ENCODE measurements around the gene CDS1. TPM values are rescaled to one million over a fixed set of nuclear protein-coding genes. Genes with fewer than 3 reads are reported as not detected.

The CDS1 gene
- total and polyA plus RNA-seq, 2 experiments from 2014 or later = 10.0 to 22.6 TPM

DNA sequence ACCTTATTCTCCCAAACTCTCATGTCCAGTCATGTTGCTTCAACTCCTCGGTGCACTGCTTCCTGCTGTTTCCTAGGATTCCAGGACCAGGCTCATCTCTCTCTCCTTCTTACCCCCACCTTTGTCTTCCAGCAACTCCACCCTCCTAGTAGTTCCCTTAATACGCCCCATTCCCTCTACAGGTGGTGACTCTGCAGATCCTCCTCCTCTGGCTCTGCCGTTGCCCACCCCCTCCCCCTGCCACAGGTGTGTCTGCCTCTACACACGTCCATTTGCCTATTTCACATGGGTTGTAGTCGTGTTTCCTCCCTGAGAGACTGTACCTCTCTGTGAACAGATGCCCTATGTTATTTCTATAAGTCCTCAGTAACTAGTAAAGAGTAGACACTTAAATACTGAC, 32.4 kb downstream of the CDS1 start (continued):
- TF ChIP-seq, protein P1, sequence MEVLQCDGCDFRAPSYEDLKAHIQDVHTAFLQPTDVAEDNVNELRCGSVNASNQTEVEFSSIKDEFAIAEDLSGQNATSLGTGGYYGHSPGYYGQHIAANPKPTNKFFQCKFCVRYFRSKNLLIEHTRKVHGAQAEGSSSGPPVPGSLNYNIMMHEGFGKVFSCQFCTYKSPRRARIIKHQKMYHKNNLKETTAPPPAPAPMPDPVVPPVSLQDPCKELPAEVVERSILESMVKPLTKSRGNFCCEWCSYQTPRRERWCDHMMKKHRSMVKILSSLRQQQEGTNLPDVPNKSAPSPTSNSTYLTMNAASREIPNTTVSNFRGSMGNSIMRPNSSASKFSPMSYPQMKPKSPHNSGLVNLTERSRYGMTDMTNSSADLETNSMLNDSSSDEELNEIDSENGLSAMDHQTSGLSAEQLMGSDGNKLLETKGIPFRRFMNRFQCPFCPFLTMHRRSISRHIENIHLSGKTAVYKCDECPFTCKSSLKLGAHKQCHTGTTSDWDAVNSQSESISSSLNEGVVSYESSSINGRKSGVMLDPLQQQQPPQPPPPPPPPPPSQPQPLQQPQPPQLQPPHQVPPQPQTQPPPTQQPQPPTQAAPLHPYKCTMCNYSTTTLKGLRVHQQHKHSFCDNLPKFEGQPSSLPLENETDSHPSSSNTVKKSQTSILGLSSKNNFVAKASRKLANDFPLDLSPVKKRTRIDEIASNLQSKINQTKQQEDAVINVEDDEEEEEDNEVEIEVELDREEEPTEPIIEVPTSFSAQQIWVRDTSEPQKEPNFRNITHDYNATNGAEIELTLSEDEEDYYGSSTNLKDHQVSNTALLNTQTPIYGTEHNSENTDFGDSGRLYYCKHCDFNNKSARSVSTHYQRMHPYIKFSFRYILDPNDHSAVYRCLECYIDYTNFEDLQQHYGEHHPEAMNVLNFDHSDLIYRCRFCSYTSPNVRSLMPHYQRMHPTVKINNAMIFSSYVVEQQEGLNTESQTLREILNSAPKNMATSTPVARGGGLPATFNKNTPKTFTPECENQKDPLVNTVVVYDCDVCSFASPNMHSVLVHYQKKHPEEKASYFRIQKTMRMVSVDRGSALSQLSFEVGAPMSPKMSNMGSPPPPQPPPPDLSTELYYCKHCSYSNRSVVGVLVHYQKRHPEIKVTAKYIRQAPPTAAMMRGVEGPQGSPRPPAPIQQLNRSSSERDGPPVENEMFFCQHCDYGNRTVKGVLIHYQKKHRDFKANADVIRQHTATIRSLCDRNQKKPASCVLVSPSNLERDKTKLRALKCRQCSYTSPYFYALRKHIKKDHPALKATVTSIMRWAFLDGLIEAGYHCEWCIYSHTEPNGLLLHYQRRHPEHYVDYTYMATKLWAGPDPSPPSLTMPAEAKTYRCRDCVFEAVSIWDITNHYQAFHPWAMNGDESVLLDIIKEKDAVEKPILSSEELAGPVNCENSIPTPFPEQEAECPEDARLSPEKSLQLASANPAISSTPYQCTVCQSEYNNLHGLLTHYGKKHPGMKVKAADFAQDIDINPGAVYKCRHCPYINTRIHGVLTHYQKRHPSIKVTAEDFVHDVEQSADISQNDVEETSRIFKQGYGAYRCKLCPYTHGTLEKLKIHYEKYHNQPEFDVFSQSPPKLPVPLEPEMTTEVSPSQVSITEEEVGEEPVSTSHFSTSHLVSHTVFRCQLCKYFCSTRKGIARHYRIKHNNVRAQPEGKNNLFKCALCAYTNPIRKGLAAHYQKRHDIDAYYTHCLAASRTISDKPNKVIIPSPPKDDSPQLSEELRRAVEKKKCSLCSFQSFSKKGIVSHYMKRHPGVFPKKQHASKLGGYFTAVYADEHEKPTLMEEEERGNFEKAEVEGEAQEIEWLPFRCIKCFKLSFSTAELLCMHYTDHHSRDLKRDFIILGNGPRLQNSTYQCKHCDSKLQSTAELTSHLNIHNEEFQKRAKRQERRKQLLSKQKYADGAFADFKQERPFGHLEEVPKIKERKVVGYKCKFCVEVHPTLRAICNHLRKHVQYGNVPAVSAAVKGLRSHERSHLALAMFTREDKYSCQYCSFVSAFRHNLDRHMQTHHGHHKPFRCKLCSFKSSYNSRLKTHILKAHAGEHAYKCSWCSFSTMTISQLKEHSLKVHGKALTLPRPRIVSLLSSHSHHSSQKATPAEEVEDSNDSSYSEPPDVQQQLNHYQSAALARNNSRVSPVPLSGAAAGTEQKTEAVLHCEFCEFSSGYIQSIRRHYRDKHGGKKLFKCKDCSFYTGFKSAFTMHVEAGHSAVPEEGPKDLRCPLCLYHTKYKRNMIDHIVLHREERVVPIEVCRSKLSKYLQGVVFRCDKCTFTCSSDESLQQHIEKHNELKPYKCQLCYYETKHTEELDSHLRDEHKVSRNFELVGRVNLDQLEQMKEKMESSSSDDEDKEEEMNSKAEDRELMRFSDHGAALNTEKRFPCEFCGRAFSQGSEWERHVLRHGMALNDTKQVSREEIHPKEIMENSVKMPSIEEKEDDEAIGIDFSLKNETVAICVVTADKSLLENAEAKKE (CRISPR knock-in tag; IDR thresholded peaks at IDR 0.05) = no peak
- no peak for TF ChIP-seq ZNF331 (CRISPR knock-in tag; IDR thresholded peaks at IDR 0.05; ENCODE audit: low read depth)
- no peak for TF ChIP-seq EZH2 (IDR thresholded peaks at IDR 0.05; ENCODE audit: low read depth, unreplicated experiment)
- no peak for TF ChIP-seq ZNF114 (CRISPR knock-in tag; IDR thresholded peaks at IDR 0.05)
- TF ChIP-seq JUNB (IDR thresholded peaks at IDR 0.05; ENCODE audit: unreplicated experiment) = no peak
- no peak for TF ChIP-seq POLR2AphosphoS5 (IDR thresholded peaks at IDR 0.05; ENCODE audit: low read depth)

DNA sequence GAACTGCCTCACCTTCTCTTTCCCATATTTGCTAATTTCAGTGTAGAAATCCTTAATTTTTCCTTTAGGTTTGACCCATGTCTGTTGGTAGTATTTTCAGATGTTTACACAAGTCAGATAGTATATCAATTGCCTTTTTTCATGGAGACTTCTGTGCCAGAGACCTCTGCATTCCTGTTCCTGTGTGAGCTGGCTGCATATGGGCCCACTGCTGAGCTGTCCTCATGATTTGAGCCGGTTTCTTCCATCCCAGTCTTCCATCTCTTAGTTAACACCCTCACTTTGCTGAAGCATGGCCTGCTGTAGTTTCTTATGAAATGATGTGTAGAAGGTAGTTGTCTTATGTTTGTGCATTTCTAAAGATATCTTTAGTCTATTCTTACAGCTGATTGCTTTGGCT, 40.0 kb downstream of the CDS1 start:
- no peaks in the 10 kb centered on the region for H4K20me1 ChIP-seq (replicated peaks; ENCODE audit: insufficient read depth)
- H3K4me3 ChIP-seq = no peak overlapping the region
- ATAC-seq (peak; percentile 84), DNase-seq (ENCODE audit: low spot score) (peak; percentile 28)
- Mint-ChIP-seq H3K4me3 (no peak overlapping the region), H3K4me1 (peaks cover 12% of the 10 kb centered on the region), H3K36me3 (ENCODE audit: low read depth) (peaks cover 32% of the 10 kb centered on the region; the same call in 2 of the 3 replicates), H3K9me3 (no peaks in the 10 kb centered on the region), H3K27me3 (ENCODE audit: insufficient read depth, low read depth, poor library complexity) (no peaks in the 10 kb centered on the region), H3K27ac (peak overlapping the region; percentile 57)
- no peak overlapping the region for H3K4me2 ChIP-seq
- no peaks in the 10 kb centered on the region for H3K36me3 ChIP-seq (ENCODE audit: insufficient read depth)
- no peaks in the 10 kb centered on the region for H3K27me3 ChIP-seq (ENCODE audit: insufficient read depth)
- H3K4me1 ChIP-seq (ENCODE audit: insufficient read depth) = no peaks in the 10 kb centered on the region; the same call in 1 of the 2 replicates
- no peaks in the 10 kb centered on the region for H3F3A ChIP-seq (replicated peaks; ENCODE audit: low read depth)
- H3K79me2 ChIP-seq (replicated peaks; ENCODE audit: insufficient read depth) = no peaks in the 10 kb centered on the region
- no peaks in the 10 kb centered on the region for H3K9me2 ChIP-seq (ENCODE audit: insufficient read depth)
- no peak overlapping the region for H2AFZ ChIP-seq
- TF ChIP-seq ZNF331 (CRISPR knock-in tag; IDR thresholded peaks at IDR 0.05; ENCODE audit: low read depth) = no peak
- no peak for TF ChIP-seq CREB1 (CRISPR knock-in tag; IDR thresholded peaks at IDR 0.05; ENCODE audit: low read depth)
- TF ChIP-seq, protein P1 (CRISPR knock-in tag; IDR thresholded peaks at IDR 0.05) = no peak
- TF ChIP-seq, protein P2, sequence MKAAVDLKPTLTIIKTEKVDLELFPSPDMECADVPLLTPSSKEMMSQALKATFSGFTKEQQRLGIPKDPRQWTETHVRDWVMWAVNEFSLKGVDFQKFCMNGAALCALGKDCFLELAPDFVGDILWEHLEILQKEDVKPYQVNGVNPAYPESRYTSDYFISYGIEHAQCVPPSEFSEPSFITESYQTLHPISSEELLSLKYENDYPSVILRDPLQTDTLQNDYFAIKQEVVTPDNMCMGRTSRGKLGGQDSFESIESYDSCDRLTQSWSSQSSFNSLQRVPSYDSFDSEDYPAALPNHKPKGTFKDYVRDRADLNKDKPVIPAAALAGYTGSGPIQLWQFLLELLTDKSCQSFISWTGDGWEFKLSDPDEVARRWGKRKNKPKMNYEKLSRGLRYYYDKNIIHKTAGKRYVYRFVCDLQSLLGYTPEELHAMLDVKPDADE (IDR thresholded peaks at IDR 0.05) = no peak
- no peak for TF ChIP-seq ZNF114 (CRISPR knock-in tag; IDR thresholded peaks at IDR 0.05)
- TF ChIP-seq JUNB (IDR thresholded peaks at IDR 0.05; ENCODE audit: unreplicated experiment) = no peak
- no peak overlapping the region for H3K27ac ChIP-seq (ENCODE audit: low read depth)
